ENCODE data around the gene MOSPD3. TPM values are rescaled to one million over a fixed set of nuclear protein-coding genes. Genes with fewer than 3 reads are reported as not detected.
A peak's percentile ranks its signal among the peaks of the same experiment; 100 is the strongest.

Gene MOSPD3
- total RNA-seq, 1 donor from 2014 or later: 4.6 TPM

DNA sequence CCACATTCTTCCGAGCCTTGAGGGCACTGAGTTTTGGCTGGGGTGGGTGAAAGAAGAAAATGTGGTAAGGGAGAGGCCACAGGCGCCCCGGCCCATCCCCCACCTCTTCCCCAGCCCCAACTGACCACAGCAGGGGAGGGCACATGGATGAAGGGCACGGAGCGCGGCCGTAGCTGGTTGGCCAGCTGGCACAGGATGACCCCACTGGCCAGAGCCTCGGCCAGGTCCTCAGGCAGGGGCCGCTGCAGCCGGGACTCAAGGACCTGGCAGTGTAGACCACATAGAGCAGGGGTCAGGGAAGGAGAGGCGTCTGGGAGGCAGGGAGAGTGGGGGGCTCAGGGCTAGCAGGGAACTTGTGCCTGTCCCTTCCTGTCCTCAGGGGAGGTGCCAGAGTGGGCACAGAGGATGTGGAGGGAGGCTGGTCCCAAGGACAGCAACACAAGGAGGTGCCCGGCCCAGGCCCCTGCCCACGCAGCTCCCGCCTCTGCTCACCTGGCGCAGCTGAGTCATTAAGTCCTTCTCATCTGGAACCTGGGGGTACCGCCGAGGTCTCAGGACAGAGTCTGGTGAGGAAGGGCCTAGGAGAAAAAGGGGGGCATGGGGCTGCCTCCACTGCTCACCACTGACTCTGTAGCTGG lies 36.5 kb upstream of the MOSPD3 start:
- DNase-seq (ENCODE audit: low read depth, low spot score): no peak

GRCh38 chr7:100576384-100576993 lies 35.9 kb upstream of the MOSPD3 start:
- DNase-seq (ENCODE audit: low read depth, low spot score): no peak

DNA sequence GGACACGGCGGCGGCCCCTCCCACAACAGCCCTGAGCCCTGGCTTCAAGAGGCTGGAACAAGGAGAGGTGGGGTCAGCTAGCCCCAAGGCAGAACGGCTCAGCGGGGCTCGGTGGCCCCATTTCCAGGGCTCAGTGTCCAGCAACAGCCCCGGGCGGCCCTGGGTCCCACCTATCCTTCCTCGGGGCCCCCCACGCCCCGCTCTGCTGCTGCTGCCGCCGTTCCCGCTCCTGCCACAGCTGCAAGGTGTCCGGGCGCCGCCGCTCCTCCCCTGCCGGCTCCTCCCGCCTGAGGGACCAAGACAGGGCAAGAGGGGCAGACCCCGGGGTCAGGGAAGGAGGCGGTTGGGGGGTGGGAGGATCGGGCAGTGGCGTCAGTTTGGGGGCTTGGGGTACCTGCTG lies 35.2 kb upstream of the MOSPD3 start:
- DNase-seq (ENCODE audit: low read depth, low spot score): no peak

GRCh38 chr7:100577507-100577906 lies 34.8 kb upstream of the MOSPD3 start:
- DNase-seq (ENCODE audit: low read depth, low spot score): no peak

DNA sequence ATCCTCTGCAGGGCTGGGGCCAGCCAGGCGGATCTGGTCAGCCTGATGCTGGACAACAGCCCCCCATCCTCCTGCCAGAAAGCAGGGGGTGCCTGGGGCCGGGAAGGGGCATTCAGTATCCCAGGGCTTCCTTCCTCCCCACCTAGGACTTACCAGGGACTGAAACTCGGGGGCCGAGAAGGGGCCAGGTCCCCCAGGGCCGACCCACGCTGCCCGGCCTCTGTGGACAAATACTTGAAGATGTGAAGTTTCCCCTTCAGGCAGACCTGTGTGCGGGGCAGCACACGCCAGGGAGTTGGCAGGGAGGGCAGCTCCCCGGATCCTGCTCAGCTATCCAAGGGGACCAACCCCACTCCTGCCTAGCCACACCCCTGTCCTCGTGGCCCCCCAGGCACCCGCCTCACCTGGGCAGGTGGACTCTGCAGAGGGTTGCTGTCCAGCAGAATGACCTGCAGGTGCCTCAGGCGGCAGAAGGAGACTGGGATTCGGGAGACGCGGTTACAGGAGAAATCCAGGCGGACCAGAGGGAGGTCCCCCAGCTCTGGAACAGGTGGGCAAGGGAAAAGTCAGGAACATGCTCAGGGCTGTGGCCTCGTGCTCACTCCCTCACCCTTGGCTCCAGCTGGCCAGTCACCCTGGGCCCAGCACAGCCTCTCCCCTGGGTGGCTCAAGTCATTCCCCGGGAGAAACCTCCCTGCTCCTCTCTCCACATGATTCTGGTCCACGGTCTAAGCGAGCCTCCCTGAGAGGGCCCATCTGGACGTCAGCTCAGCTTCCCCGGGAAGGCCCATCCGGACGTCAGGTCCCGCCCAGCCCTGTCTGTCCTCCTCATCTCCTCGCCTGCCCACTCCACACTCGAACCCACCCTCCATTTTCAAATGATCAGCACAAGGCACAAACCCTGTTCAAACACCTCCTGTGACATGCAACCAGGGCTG lies 33.8 kb upstream of the MOSPD3 start:
- DNase-seq (ENCODE audit: low read depth, low spot score): no peak

- DNase-seq (ENCODE audit: low read depth, low spot score): no peak
Observed at GRCh38 chr7:100580466-100581283, 31.7 kb upstream of the MOSPD3 start.

DNA sequence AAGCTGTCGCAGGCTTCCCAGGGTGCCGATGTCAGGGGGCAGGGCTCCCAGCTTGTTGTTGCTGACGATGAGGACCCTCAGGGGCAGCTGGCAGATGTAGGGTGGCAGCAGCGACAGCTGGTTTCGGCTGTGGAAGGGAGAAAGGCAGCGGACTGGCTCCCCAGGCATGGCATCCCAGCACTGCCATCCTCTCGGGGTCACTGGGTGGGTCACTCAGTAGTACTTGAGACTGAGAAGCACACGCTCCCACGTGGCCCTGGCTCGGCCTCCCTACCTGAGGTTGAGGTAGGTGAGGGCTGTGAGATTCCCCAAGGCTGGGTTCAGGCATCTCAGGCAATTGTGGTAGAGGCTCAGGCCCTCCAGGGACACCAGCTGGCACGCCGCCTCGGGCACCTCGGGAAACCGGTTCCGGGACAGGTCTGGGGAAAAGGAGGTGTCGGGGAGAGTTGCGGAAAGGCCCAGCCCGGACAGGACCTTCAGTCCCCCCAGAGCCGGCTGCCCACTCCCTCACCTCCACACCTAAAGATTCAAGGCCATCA lies 30.2 kb upstream of the MOSPD3 start:
- no peak for DNase-seq (ENCODE audit: low read depth, low spot score)

DNA sequence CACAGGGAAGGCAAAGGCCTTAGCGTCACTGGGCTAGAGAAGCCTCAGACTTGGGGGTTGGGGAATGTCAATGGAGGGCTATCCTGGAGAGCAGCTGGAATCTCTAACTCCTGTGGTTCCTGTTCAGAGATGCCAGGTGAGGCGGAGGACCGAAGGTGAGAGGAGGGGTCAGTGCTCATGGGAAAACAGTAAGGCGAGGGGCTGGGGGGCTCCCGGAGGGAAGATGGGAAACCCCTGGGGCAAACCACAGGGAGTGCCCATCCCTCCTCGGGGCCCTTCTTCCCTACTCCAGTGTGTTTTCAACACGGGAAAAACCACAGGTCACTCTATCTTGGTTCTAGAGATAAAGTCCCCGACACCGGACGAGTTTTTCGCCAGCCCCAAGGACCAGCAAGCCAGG lies 29.7 kb upstream of the MOSPD3 start:
- DNase-seq (ENCODE audit: low read depth, low spot score): no peak

DNA sequence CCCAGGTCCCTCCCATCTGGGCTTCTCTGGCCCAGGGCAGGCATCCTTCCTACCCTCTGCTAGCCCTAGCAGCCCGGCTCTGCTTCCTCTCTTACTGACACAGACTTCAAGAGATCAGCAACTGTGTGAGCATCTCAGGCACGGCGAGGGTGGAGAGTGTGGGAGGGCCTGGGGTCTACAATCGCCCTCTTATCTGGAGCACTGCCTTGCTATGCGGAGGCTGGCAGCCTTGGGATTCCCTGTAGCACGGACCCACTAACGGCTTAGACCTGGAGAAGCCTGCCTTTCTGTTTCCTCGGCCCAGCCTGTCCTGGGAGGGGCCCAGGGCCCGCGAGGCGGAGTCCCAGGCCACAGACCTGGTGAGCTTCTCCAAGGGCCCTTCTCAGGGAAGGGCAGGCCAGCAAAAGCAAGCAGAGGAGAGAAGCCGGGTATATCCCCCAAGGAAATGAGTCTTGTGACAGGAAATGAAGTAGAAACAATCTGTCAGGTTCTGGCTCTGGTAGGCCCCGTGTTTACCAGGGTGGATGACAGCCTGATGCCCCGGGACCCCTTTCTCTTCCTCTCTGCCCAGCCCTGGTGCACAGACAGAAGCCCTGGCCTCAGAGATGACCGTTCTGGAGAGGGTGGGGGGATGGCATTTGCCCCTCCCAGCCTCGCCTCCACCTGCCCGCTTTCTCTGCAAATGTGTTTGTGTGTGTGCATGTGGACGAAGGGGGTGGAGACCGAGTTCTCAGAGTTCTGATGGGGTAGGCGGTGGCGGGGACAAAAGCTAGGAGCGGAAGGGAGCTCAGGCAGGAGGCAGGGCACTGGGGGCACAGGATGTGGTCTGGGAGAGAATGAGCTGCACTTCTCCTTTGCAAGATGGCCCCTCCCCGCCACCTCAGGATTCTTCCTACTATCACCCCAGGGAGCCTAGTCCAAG lies 28.9 kb upstream of the MOSPD3 start:
- DNase-seq (ENCODE audit: low read depth, low spot score): no peak

- no peak for DNase-seq (ENCODE audit: low read depth, low spot score)
Observed at GRCh38 chr7:100584054-100584682, 28.2 kb upstream of the MOSPD3 start.

- DNase-seq (ENCODE audit: low read depth, low spot score): peak; percentile 58
Observed at GRCh38 chr7:100584683-100585510, 27.4 kb upstream of the MOSPD3 start.

DNA sequence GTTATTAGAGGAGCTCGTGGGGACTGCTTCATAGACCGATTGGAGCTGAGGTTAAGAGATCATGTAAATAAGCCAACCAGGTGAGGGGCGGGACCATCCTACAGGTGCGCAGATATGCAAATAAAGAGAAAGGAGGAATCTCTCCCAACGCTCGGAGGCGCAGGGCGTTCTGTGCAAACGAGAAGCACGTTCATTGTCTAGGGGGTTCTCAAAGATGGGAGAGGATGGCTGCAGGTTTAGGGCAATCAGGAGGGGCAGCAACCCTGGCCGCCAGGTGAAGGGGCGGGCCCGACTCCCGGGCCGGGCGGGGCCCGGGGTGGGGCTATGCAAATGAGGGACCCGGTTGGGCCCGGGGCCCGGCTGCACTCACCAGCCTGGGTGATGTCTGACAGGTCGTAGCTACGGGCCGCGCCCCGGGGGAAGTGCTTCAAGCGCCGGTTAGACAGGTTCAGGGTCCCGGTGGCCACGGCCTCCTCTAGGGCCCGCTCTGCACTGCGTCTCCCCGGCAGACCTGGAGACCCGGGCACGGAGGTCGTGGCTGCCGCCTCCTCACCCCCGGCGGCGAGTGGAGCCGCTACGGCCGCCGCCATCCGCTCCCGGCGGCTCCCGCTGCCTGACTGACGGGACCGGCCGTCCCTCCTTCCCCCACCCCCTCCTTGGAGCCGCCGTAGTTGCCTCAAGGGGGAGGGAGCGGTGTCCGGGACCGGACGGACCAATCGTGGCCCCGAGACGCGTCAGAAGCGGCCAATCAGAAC lies 26.7 kb upstream of the MOSPD3 start, which contains the start of gene LRCH4:
LRCH4 (minus strand) TSS at position 619 of the 755 bp plus-strand sequence; CDS start at position 590, 29 bp downstream.
- DNase-seq (ENCODE audit: low read depth, low spot score): no peak

- peak; percentile 100 for DNase-seq (ENCODE audit: low read depth, low spot score)
Observed at GRCh38 chr7:100586266-100587025, 25.9 kb upstream of the MOSPD3 start, which contains the start of gene FBXO24. FBXO24 (plus strand) TSS chr7:100586328; CDS start chr7:100586626, 298 bp downstream.

GRCh38 chr7:100588438-100588837 lies 23.9 kb upstream of the MOSPD3 start:
- DNase-seq (ENCODE audit: low read depth, low spot score): no peak

DNA sequence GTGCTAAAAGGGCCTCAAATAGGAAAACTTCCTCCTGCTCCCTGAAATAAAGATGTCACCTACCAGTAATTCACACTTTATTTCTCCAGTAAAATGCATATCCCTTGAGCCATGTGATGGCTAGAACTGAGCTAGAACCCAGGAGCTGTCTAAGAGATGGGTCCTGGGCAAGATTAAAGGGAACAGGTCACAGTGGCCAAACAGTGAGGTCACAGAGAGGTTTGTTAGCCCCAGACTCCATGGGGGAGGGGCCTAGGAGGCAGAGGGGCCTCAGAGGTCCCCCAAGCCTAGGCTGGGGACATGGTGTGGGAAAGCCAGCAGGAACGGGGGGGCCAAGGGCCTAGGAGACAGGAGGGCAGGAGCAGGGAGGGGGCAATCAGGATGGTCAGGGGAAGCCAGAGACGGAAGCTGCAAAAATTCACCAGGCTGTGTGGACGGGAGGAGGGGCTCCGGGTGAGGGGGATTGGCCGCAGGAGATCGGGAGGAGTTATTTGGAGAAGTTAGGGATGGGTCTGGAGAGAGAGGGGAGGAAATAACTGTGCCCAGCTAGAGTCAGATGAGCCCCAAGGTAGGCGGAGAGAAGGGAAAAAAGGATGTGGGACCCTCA lies 22.9 kb upstream of the MOSPD3 start:
- DNase-seq (ENCODE audit: low read depth, low spot score): no peak

GRCh38 chr7:100590077-100590737 lies 22.1 kb upstream of the MOSPD3 start:
- no peak for DNase-seq (ENCODE audit: low read depth, low spot score)

All from pulmonary artery endothelial cell (primary cell).